ENCODE measurements around the gene ARHGEF26.

The ARHGEF26 gene

GRCh38 chr3:154098376-154098775 lies 22.8 kb upstream of the ARHGEF26 start:
- H3K27me3 ChIP-seq (ENCODE audit: insufficient read depth, low read length, poor library complexity) = no peaks in the 10 kb centered on the region
- no peaks in the 10 kb centered on the region for H3K36me3 ChIP-seq (ENCODE audit: insufficient read depth, low read length)
- ATAC-seq (ENCODE audit: insufficient read depth, low read depth) = no peak
- H3K79me2 ChIP-seq (ENCODE audit: insufficient read depth, low read length) = no peaks in the 10 kb centered on the region
- H3K4me2 ChIP-seq (ENCODE audit: insufficient read depth, low read length) = no peak overlapping the region
- no peak overlapping the region for H3K9ac ChIP-seq (ENCODE audit: low read depth, low read length)
- no peaks in the 10 kb centered on the region for H3K9me3 ChIP-seq (ENCODE audit: insufficient read depth, low read length, severe bottlenecking)
- TF ChIP-seq EZH2 (IDR thresholded peaks at IDR 0.05; ENCODE audit: borderline replicate concordance, low read depth, low read length, severe bottlenecking) = no peak
- no peak for TF ChIP-seq CTCF (IDR thresholded peaks at IDR 0.05; ENCODE audit: borderline replicate concordance, extremely low read depth, low read length, poor library complexity, severe bottlenecking)
- H2AFZ ChIP-seq (ENCODE audit: low read depth, low read length) = no peak overlapping the region
- no peak overlapping the region for H3K27ac ChIP-seq (ENCODE audit: low read length)
- H3K4me3 ChIP-seq (ENCODE audit: low read depth in 1 of 2, low read length in 2 of 2) = no peak overlapping the region
- no peak for DNase-seq
- no peaks in the 10 kb centered on the region for H3K4me1 ChIP-seq (ENCODE audit: insufficient read depth, low read length)
- no peaks in the 10 kb centered on the region for H4K20me1 ChIP-seq (ENCODE audit: insufficient read depth, low read length)

GRCh38 chr3:154100556-154100955 lies 20.6 kb upstream of the ARHGEF26 start:
- TF ChIP-seq EZH2 (IDR thresholded peaks at IDR 0.05; ENCODE audit: borderline replicate concordance, low read depth, low read length, severe bottlenecking) (no peak), CTCF (IDR thresholded peaks at IDR 0.05; ENCODE audit: borderline replicate concordance, extremely low read depth, low read length, poor library complexity, severe bottlenecking) (no peak)
- Histone ChIP-seq H3K4me2 (ENCODE audit: insufficient read depth, low read length) (no peak overlapping the region), H3K27me3 (ENCODE audit: insufficient read depth, low read length, poor library complexity) (no peaks in the 10 kb centered on the region), H4K20me1 (ENCODE audit: insufficient read depth, low read length) (no peaks in the 10 kb centered on the region), H3K4me3 (ENCODE audit: low read depth in 1 of 2, low read length in 2 of 2) (no peak overlapping the region), H3K9ac (ENCODE audit: low read depth, low read length) (no peak overlapping the region), H2AFZ (ENCODE audit: low read depth, low read length) (no peak overlapping the region), H3K4me1 (ENCODE audit: insufficient read depth, low read length) (no peaks in the 10 kb centered on the region), H3K79me2 (ENCODE audit: insufficient read depth, low read length) (no peaks in the 10 kb centered on the region), H3K36me3 (ENCODE audit: insufficient read depth, low read length) (no peaks in the 10 kb centered on the region), H3K27ac (ENCODE audit: low read length) (no peak overlapping the region), H3K9me3 (ENCODE audit: insufficient read depth, low read length, severe bottlenecking) (no peaks in the 10 kb centered on the region)
- DNase-seq (no peak), ATAC-seq (ENCODE audit: insufficient read depth, low read depth) (no peak)

GRCh38 chr3:154101250-154101649 lies 19.9 kb upstream of the ARHGEF26 start:
- Histone ChIP-seq H3K27ac (ENCODE audit: low read length) (no peak overlapping the region), H3K4me3 (ENCODE audit: low read depth in 1 of 2, low read length in 2 of 2) (no peak overlapping the region), H4K20me1 (ENCODE audit: insufficient read depth, low read length) (no peaks in the 10 kb centered on the region), H3K27me3 (ENCODE audit: insufficient read depth, low read length, poor library complexity) (no peaks in the 10 kb centered on the region), H2AFZ (ENCODE audit: low read depth, low read length) (no peak overlapping the region), H3K36me3 (ENCODE audit: insufficient read depth, low read length) (no peaks in the 10 kb centered on the region), H3K79me2 (ENCODE audit: insufficient read depth, low read length) (no peaks in the 10 kb centered on the region), H3K9me3 (ENCODE audit: insufficient read depth, low read length, severe bottlenecking) (no peaks in the 10 kb centered on the region), H3K4me2 (ENCODE audit: insufficient read depth, low read length) (no peak overlapping the region), H3K4me1 (ENCODE audit: insufficient read depth, low read length) (no peaks in the 10 kb centered on the region), H3K9ac (ENCODE audit: low read depth, low read length) (no peak overlapping the region)
- no peak for ATAC-seq (ENCODE audit: insufficient read depth, low read depth)
- no peak for DNase-seq
- TF ChIP-seq CTCF (IDR thresholded peaks at IDR 0.05; ENCODE audit: borderline replicate concordance, extremely low read depth, low read length, poor library complexity, severe bottlenecking) = no peak
- TF ChIP-seq EZH2 (IDR thresholded peaks at IDR 0.05; ENCODE audit: borderline replicate concordance, low read depth, low read length, severe bottlenecking) = no peak

GRCh38 chr3:154102225-154102624 lies 19.0 kb upstream of the ARHGEF26 start:
- Histone ChIP-seq H3K27ac (ENCODE audit: low read length) (no peak overlapping the region), H3K4me1 (ENCODE audit: insufficient read depth, low read length) (no peaks in the 10 kb centered on the region), H3K9me3 (ENCODE audit: insufficient read depth, low read length, severe bottlenecking) (no peaks in the 10 kb centered on the region), H3K4me3 (ENCODE audit: low read depth in 1 of 2, low read length in 2 of 2) (no peak overlapping the region), H2AFZ (ENCODE audit: low read depth, low read length) (no peak overlapping the region), H3K27me3 (ENCODE audit: insufficient read depth, low read length, poor library complexity) (no peaks in the 10 kb centered on the region), H4K20me1 (ENCODE audit: insufficient read depth, low read length) (no peaks in the 10 kb centered on the region), H3K9ac (ENCODE audit: low read depth, low read length) (no peak overlapping the region), H3K36me3 (ENCODE audit: insufficient read depth, low read length) (no peaks in the 10 kb centered on the region), H3K4me2 (ENCODE audit: insufficient read depth, low read length) (no peak overlapping the region), H3K79me2 (ENCODE audit: insufficient read depth, low read length) (no peaks in the 10 kb centered on the region)
- TF ChIP-seq CTCF (IDR thresholded peaks at IDR 0.05; ENCODE audit: borderline replicate concordance, extremely low read depth, low read length, poor library complexity, severe bottlenecking) (no peak), EZH2 (IDR thresholded peaks at IDR 0.05; ENCODE audit: borderline replicate concordance, low read depth, low read length, severe bottlenecking) (no peak)
- ATAC-seq (ENCODE audit: insufficient read depth, low read depth) (no peak), DNase-seq (no peak)

Measured in DND-41 (cell line).